Transverse colon (tissue), 4 donors: ENCODE data around the gene NR4A1.

Source experiments
- EP300 ChIP-seq: sonication (generic); formaldehyde crosslinking; IDR thresholded peaks from one replicate; pipeline ENCODE4 v1.6.1; 2017; ENCODE audit warnings: antibody characterized with exemption, low read depth
- POLR2A ChIP-seq: fragments of 450-650 bp; IDR thresholded peaks from one replicate; pipeline ENCODE4 v1.6.1; 2016; ENCODE audit warnings: antibody characterized with exemption, mild to moderate bottlenecking, moderate library complexity
- POLR2AphosphoS5 ChIP-seq, 3 donors: sonication (generic); formaldehyde crosslinking; IDR thresholded peaks; one replicate each; pipeline ENCODE4 v1.6.1; 2016; ENCODE audit warnings: antibody characterized with exemption in 3 of 3
- TF ChIP-seq, protein P1 (sequence below), 5 experiments: fragments of 200-600 bp in 3 of 5; fragments of 450-650 bp in 2 of 5; sonication (generic) in 3 of 5; IDR thresholded peaks; 1 replicate in 2 of 5; 2 replicates in 3 of 5; pipeline ENCODE4 v1.5.1; 2016 to 2017; ENCODE audit warnings: antibody characterized with exemption in 5 of 5, inconsistent platforms in 3 of 5, mild to moderate bottlenecking in 2 of 5, moderate library complexity in 1 of 5

DNA sequence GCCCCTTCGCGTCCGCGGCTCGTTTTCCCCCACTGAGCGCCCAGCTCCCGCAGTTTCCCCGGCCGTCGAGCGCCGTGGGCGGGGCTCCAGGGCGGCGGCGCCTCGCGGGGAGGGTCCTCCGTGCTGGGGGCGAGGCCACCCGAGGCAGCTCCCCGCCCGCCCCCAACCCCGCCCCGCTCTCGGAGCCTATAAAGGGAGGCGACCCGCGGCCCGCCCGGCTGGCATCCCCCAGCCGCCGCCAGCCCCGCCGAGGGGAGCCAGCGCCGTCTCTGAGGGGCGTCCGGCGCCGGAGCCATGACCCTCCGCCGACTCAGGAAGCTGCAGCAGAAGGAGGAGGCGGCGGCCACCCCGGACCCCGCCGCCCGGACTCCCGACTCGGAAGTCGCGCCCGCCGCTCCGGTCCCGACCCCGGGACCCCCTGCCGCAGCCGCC lies 44.5 kb upstream of the NR4A1 start, which contains the start of gene TAMALIN:
- TF ChIP-seq POLR2AphosphoS5 (IDR thresholded peaks at IDR 0.05) (peak; percentile 79 to 91 (median 90)), POLR2A (peak; percentile 79), EP300 (no peak)
- TF ChIP-seq, protein P1, sequence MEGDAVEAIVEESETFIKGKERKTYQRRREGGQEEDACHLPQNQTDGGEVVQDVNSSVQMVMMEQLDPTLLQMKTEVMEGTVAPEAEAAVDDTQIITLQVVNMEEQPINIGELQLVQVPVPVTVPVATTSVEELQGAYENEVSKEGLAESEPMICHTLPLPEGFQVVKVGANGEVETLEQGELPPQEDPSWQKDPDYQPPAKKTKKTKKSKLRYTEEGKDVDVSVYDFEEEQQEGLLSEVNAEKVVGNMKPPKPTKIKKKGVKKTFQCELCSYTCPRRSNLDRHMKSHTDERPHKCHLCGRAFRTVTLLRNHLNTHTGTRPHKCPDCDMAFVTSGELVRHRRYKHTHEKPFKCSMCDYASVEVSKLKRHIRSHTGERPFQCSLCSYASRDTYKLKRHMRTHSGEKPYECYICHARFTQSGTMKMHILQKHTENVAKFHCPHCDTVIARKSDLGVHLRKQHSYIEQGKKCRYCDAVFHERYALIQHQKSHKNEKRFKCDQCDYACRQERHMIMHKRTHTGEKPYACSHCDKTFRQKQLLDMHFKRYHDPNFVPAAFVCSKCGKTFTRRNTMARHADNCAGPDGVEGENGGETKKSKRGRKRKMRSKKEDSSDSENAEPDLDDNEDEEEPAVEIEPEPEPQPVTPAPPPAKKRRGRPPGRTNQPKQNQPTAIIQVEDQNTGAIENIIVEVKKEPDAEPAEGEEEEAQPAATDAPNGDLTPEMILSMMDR (IDR thresholded peaks at IDR 0.05) = no peak
